Neuronal stem cell (in vitro differentiated cells): ENCODE measurements around the gene GPSM3.

ENCODE experiments used
- DNase-seq: peaks from one replicate; pipeline ENCODE4 v3.0.0-alpha.2; 2013; ENCODE audit warnings: low spot score
- H2AFZ ChIP-seq: one replicate; pipeline ENCODE4 v1.6.1; 2013; ENCODE audit warnings: mild to moderate bottlenecking, low read length, inconsistent platforms
- H2AK5ac ChIP-seq: 2 replicates; pipeline ENCODE4 v1.6.1; 2013; ENCODE audit warnings: low read depth, mild to moderate bottlenecking, inconsistent platforms, low read length, moderate library complexity, mixed read lengths
- H2BK120ac ChIP-seq: 2 replicates; pipeline ENCODE4 v1.6.1; 2013; ENCODE audit warnings: low read depth, mild to moderate bottlenecking, inconsistent platforms, low read length, moderate library complexity, mixed read lengths
- H2BK12ac ChIP-seq: one replicate; pipeline ENCODE4 v1.6.1; 2013; ENCODE audit warnings: low read length, inconsistent platforms
- H2BK15ac ChIP-seq: 2 replicates; pipeline ENCODE4 v1.6.1; 2013; ENCODE audit warnings: mild to moderate bottlenecking, low read length, inconsistent platforms, mixed read lengths
- H2BK5ac ChIP-seq: one replicate; pipeline ENCODE4 v1.6.1; 2013; ENCODE audit warnings: inconsistent platforms, mild to moderate bottlenecking, low read length, moderate library complexity
- H3K14ac ChIP-seq: one replicate; pipeline ENCODE4 v1.6.1; 2013; ENCODE audit warnings: low read length, inconsistent platforms
- H3K18ac ChIP-seq: 2 replicates; pipeline ENCODE4 v1.6.1; 2013; ENCODE audit warnings: low read length, inconsistent platforms
- H3K23ac ChIP-seq: 2 replicates; pipeline ENCODE4 v1.6.1; 2013; ENCODE audit warnings: low read depth, mild to moderate bottlenecking, mixed read lengths, low read length, inconsistent platforms; ENCODE audit not compliant: poor library complexity
- H3K27ac ChIP-seq: replicated peaks from 3 replicates; pipeline ENCODE4 v1.5.1; 2013; ENCODE audit warnings: low read length, inconsistent platforms
- H3K27me3 ChIP-seq, 3 experiments: 2 replicates each; pipeline ENCODE4 v1.6.1; 2013; ENCODE audit warnings: low read length in 3 of 3, mild to moderate bottlenecking in 2 of 3, inconsistent platforms in 1 of 3, low read depth in 1 of 3, mixed read lengths in 1 of 3, moderate library complexity in 1 of 3; ENCODE audit not compliant: control insufficient read depth in 3 of 3, insufficient read depth in 3 of 3
- H3K36me3 ChIP-seq, 2 donors: replicated peaks in 1 of 2; 2 replicates each; pipeline ENCODE4 v1.6.1; 2013; ENCODE audit warnings: low read length in 2 of 2; ENCODE audit not compliant: control insufficient read depth in 2 of 2, insufficient read depth in 2 of 2
- H3K4ac ChIP-seq: 2 replicates; pipeline ENCODE4 v1.6.1; 2013; ENCODE audit warnings: inconsistent platforms, mild to moderate bottlenecking, low read length, moderate library complexity
- H3K4me1 ChIP-seq, 2 donors: 1 replicate in 1 of 2; 2 replicates in 1 of 2; pipeline ENCODE4 v1.6.1; 2013; ENCODE audit warnings: low read length in 2 of 2, low read depth in 1 of 2; ENCODE audit not compliant: control insufficient read depth in 2 of 2, insufficient read depth in 1 of 2
- H3K4me2 ChIP-seq: one replicate; pipeline ENCODE4 v1.6.1; 2013; ENCODE audit warnings: mild to moderate bottlenecking, low read length, inconsistent platforms; ENCODE audit not compliant: insufficient read depth, poor library complexity, severe bottlenecking
- H3K4me3 ChIP-seq, 2 donors: 2 replicates each; pipeline ENCODE4 v1.5.1; 2013; ENCODE audit warnings: low read length in 2 of 2, mild to moderate bottlenecking in 2 of 2, inconsistent platforms in 1 of 2, moderate library complexity in 1 of 2
- H3K79me1 ChIP-seq: one replicate; pipeline ENCODE4 v1.6.1; 2013; ENCODE audit warnings: low read depth, mild to moderate bottlenecking, inconsistent platforms, low read length, moderate library complexity
- H3K9ac ChIP-seq: one replicate; pipeline ENCODE4 v1.6.1; 2013; ENCODE audit warnings: mild to moderate bottlenecking, low read depth, low read length, inconsistent platforms; ENCODE audit not compliant: poor library complexity
- H3K9me3 ChIP-seq, 2 donors: replicated peaks in 1 of 2; 2 replicates each; pipeline versions ENCODE3 to v1.6.1; 2013; ENCODE audit warnings: low read length in 2 of 2, mild to moderate bottlenecking in 2 of 2, inconsistent platforms in 1 of 2, low read depth in 1 of 2, mixed read lengths in 1 of 2, moderate library complexity in 1 of 2; ENCODE audit not compliant: control insufficient read depth in 2 of 2, insufficient read depth in 1 of 2
- H4K8ac ChIP-seq: one replicate; pipeline ENCODE4 v1.6.1; 2013; ENCODE audit warnings: low read depth, mild to moderate bottlenecking, inconsistent platforms, low read length, moderate library complexity
- H4K91ac ChIP-seq: one replicate; pipeline ENCODE4 v1.6.1; 2013; ENCODE audit warnings: low read length, low read depth, mild to moderate bottlenecking, inconsistent platforms; ENCODE audit not compliant: poor library complexity
- WGBS, 2 donors: extraction: QIAGEN DNeasy Blood & Tissue Kit; methylation state at CpG; one replicate each; pipeline ENCODE4 v1.1.7; 2013; ENCODE audit warnings: missing lambda C conversion rate in 2 of 2, mixed read lengths in 1 of 2; ENCODE audit not compliant: insufficient read length in 2 of 2, insufficient replicate concordance in 1 of 2; ENCODE audit errors: extremely low coverage in 2 of 2; 5-methylcytosine and 5-hydroxymethylcytosine counted together

GPSM3 gene

GRCh38 chr6:32222333-32223230, 30.1 kb upstream of the GPSM3 start:
- no peak overlapping the region for H3K9ac ChIP-seq
- no peak overlapping the region for H2BK120ac ChIP-seq
- H2AFZ ChIP-seq = peak overlapping the region; percentile 72
- no peak overlapping the region for H3K14ac ChIP-seq
- H3K23ac ChIP-seq = peak overlapping the region; percentile 34
- H3K4ac ChIP-seq = no peak overlapping the region
- no CpG with 5 or more reads among the region's 8 CpGs for WGBS, 2 donors
- no peak overlapping the region for H2BK12ac ChIP-seq
- no peak overlapping the region for H3K27ac ChIP-seq
- no peaks in the 10 kb centered on the region for H3K79me1 ChIP-seq
- H3K18ac ChIP-seq = peak overlapping the region; percentile 78
- peaks cover 0 to 39% (median 0%) of the 10 kb centered on the region in 3 experiments for H3K27me3 ChIP-seq
- H3K4me1 ChIP-seq = peaks cover 5 to 16% of the 10 kb centered on the region in 2 donors
- H4K91ac ChIP-seq = peak overlapping the region; percentile 9
- no peak overlapping the region for H3K4me3 ChIP-seq
- peak overlapping the region; percentile 66 for H2AK5ac ChIP-seq
- DNase-seq = no peak
- H2BK15ac ChIP-seq = peak overlapping the region; percentile 69
- no peak overlapping the region for H3K4me2 ChIP-seq
- no peaks in the 10 kb centered on the region for H3K9me3 ChIP-seq
- no peak overlapping the region for H4K8ac ChIP-seq
- no peaks in the 10 kb centered on the region for H3K36me3 ChIP-seq
- peak overlapping the region; percentile 2 for H2BK5ac ChIP-seq

DNA sequence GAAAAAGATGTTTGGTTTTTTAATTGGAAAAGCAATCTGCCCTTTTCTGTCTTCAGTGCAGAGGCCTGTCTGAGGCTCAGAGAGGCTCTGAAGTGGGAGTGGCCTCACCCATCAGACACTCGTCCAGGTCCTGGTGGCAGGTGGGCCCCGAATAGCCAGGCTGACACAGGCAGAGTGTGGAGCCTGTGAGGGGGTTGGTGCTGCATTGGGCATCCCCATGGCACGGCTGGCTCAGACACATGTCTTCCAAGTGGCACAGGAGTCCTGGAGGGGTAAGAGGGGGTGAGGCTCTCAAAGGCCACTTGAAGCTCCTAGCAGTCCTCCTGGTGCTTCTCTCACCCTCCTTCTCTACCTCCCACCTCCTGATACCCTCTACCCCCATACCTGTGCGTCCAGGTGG, 27.6 kb upstream of the GPSM3 start:
- Histone ChIP-seq H3K36me3 (no peaks in the 10 kb centered on the region), H3K4me1 (peaks cover 5 to 16% of the 10 kb centered on the region in 2 donors), H2BK15ac (peak overlapping the region; percentile 69), H4K8ac (no peak overlapping the region), H2AK5ac (peak overlapping the region; percentile 76), H3K4ac (no peak overlapping the region), H3K9ac (no peak overlapping the region), H2AFZ (no peak overlapping the region), H3K18ac (peak overlapping the region; percentile 85), H3K4me2 (no peak overlapping the region), H2BK12ac (no peak overlapping the region), H3K23ac (no peak overlapping the region), H3K27me3 (peaks cover 0 to 46% (median 0%) of the 10 kb centered on the region in 3 experiments), H4K91ac (no peak overlapping the region), H2BK5ac (no peak overlapping the region), H3K27ac (no peak overlapping the region), H3K14ac (no peak overlapping the region), H3K9me3 (no peaks in the 10 kb centered on the region), H2BK120ac (no peak overlapping the region), H3K79me1 (no peaks in the 10 kb centered on the region), H3K4me3 (no peak overlapping the region)
- DNase-seq = no peak
- WGBS, 2 donors = no CpG with 5 or more reads among the region's 4 CpGs

GRCh38 chr6:32218167-32218566, 25.7 kb upstream of the GPSM3 start:
- Histone ChIP-seq H3K23ac (no peak overlapping the region), H2BK120ac (peak overlapping the region; percentile 66), H2AFZ (no peak overlapping the region), H3K36me3 (no peaks in the 10 kb centered on the region), H3K18ac (no peak overlapping the region), H2BK15ac (no peak overlapping the region), H3K27me3 (peaks cover 0 to 40% (median 0%) of the 10 kb centered on the region in 3 experiments), H3K9ac (no peak overlapping the region), H3K14ac (no peak overlapping the region), H3K27ac (no peak overlapping the region), H3K9me3 (no peaks in the 10 kb centered on the region), H3K4me3 (no peak overlapping the region), H3K4ac (no peak overlapping the region), H2BK5ac (no peak overlapping the region), H3K4me1 (peaks cover 2 to 6% of the 10 kb centered on the region in 2 donors), H3K79me1 (no peaks in the 10 kb centered on the region), H4K8ac (no peak overlapping the region), H3K4me2 (no peak overlapping the region), H4K91ac (no peak overlapping the region), H2BK12ac (no peak overlapping the region), H2AK5ac (no peak overlapping the region)
- no peak for DNase-seq
- no CpG with 5 or more reads among the region's 7 CpGs for WGBS, 2 donors

GRCh38 chr6:32216998-32217397, 24.6 kb upstream of the GPSM3 start:
- Histone ChIP-seq H3K4me1 (no peaks in the 10 kb centered on the region), H3K14ac (no peak overlapping the region), H3K27ac (no peak overlapping the region), H3K4me2 (no peak overlapping the region), H3K9me3 (no peaks in the 10 kb centered on the region), H2BK120ac (no peak overlapping the region), H2BK15ac (peak overlapping the region; percentile 35), H3K4ac (no peak overlapping the region), H2BK12ac (no peak overlapping the region), H4K8ac (no peak overlapping the region), H3K18ac (no peak overlapping the region), H3K9ac (no peak overlapping the region), H3K4me3 (peak overlapping the region in 1 of 2 donors; percentile 8), H3K23ac (no peak overlapping the region), H3K27me3 (peaks cover 0 to 37% (median 0%) of the 10 kb centered on the region in 3 experiments), H3K79me1 (no peaks in the 10 kb centered on the region), H2AK5ac (peak overlapping the region; percentile 91), H4K91ac (peak overlapping the region; percentile 22), H3K36me3 (no peaks in the 10 kb centered on the region), H2AFZ (no peak overlapping the region), H2BK5ac (no peak overlapping the region)
- no CpG with 5 or more reads among the region's 11 CpGs for WGBS, 2 donors
- DNase-seq = no peak
